GM21717 (cell line): Measurements from ENCODE around the gene AANAT.

Experiments
- ATAC-seq: cut with Tn5 transposase; IDR thresholded peaks from one replicate; pipeline ENCODE4 v1.9.1; 2021; ENCODE audit warnings: mild to moderate bottlenecking, moderate library complexity; ENCODE audit not compliant: unreplicated experiment

The AANAT gene

GRCh38 chr17:76441686-76442340, 25.6 kb upstream of the AANAT start:
- ATAC-seq: no peak

- no peak for ATAC-seq
Observed at GRCh38 chr17:76442341-76443338, 24.8 kb upstream of the AANAT start.

- ATAC-seq: no peak
Observed at GRCh38 chr17:76444518-76445311, 22.7 kb upstream of the AANAT start.

GRCh38 chr17:76445697-76446448, 21.5 kb upstream of the AANAT start:
- ATAC-seq: no peak

GRCh38 chr17:76446449-76447231, 20.8 kb upstream of the AANAT start:
- ATAC-seq: no peak

- no peak for ATAC-seq
Observed at GRCh38 chr17:76447931-76448652, 19.3 kb upstream of the AANAT start.

GRCh38 chr17:76449126-76449525, 18.3 kb upstream of the AANAT start:
- ATAC-seq: no peak

- ATAC-seq: no peak
Observed at GRCh38 chr17:76451506-76451905, 15.9 kb upstream of the AANAT start.

GRCh38 chr17:76452127-76452659, 15.2 kb upstream of the AANAT start:
- peak; percentile 28 for ATAC-seq

- ATAC-seq: peak; percentile 74
Observed at GRCh38 chr17:76452660-76453430, 14.6 kb upstream of the AANAT start, which contains the start of gene UBE2O. UBE2O (minus strand) TSS chr17:76453152; CDS start chr17:76453141, 11 bp downstream.

GRCh38 chr17:76453431-76453743, 14.0 kb upstream of the AANAT start:
- no peak for ATAC-seq

- no peak for ATAC-seq
Observed at GRCh38 chr17:76458580-76459490, 8.6 kb upstream of the AANAT start.

GRCh38 chr17:76459674-76460073, 7.7 kb upstream of the AANAT start:
- no peak for ATAC-seq

- ATAC-seq: no peak
Observed at GRCh38 chr17:76461765-76462555, 5.4 kb upstream of the AANAT start.

GRCh38 chr17:76462556-76463290, 4.7 kb upstream of the AANAT start:
- no peak for ATAC-seq

- no peak for ATAC-seq
Observed at GRCh38 chr17:76466775-76467130, 650 bp upstream of the AANAT start.
